Measurements from ENCODE around the gene C13orf46.
A peak's percentile ranks its signal among the peaks of the same experiment; 100 is the strongest.

The C13orf46 gene

GRCh38 chr13:114009590-114010400, 35.9 kb upstream of the C13orf46 start:
- DNase-seq, result no peak

- no peak for DNase-seq
Measured at GRCh38 chr13:114008964-114009589, 35.2 kb upstream of the C13orf46 start.

- DNase-seq, result no peak
Measured at GRCh38 chr13:114007566-114007965, 33.7 kb upstream of the C13orf46 start.

- no peak for DNase-seq
Measured at GRCh38 chr13:114005206-114005724, 31.4 kb upstream of the C13orf46 start.

- no peak for DNase-seq
Measured at GRCh38 chr13:114004420-114005205, 30.7 kb upstream of the C13orf46 start.

- DNase-seq, result no peak
Measured at GRCh38 chr13:114002771-114003321, 29.0 kb upstream of the C13orf46 start.

- no peak for DNase-seq
Measured at GRCh38 chr13:114002009-114002544, 28.2 kb upstream of the C13orf46 start.

- DNase-seq, result no peak
Measured at GRCh38 chr13:114001331-114002008, 27.6 kb upstream of the C13orf46 start.

GRCh38 chr13:114000151-114001040, 26.5 kb upstream of the C13orf46 start:
- no peak for DNase-seq

GRCh38 chr13:113999618-113999910, 25.7 kb upstream of the C13orf46 start:
- no peak for DNase-seq

GRCh38 chr13:113998781-113999617, 25.1 kb upstream of the C13orf46 start:
- DNase-seq, result no peak

- peak; percentile 47 for DNase-seq
Measured at GRCh38 chr13:113997845-113998751, 24.2 kb upstream of the C13orf46 start.

GRCh38 chr13:113996912-113997745, 23.3 kb upstream of the C13orf46 start:
- no peak for DNase-seq

GRCh38 chr13:113996081-113996911, 22.4 kb upstream of the C13orf46 start:
- DNase-seq, result no peak

- DNase-seq, result no peak
Measured at GRCh38 chr13:113995051-113995601, 21.2 kb upstream of the C13orf46 start.

GRCh38 chr13:113992276-113993005, 18.6 kb upstream of the C13orf46 start:
- DNase-seq, result no peak

Measured in EL (cell line).